Measurements from ENCODE around the gene HDAC4. TPM values are rescaled to one million over a fixed set of nuclear protein-coding genes. Genes with fewer than 3 reads are reported as not detected.

The HDAC4 gene
- total RNA-seq, 1 donor from 2014 or later = 20.4 TPM

DNA sequence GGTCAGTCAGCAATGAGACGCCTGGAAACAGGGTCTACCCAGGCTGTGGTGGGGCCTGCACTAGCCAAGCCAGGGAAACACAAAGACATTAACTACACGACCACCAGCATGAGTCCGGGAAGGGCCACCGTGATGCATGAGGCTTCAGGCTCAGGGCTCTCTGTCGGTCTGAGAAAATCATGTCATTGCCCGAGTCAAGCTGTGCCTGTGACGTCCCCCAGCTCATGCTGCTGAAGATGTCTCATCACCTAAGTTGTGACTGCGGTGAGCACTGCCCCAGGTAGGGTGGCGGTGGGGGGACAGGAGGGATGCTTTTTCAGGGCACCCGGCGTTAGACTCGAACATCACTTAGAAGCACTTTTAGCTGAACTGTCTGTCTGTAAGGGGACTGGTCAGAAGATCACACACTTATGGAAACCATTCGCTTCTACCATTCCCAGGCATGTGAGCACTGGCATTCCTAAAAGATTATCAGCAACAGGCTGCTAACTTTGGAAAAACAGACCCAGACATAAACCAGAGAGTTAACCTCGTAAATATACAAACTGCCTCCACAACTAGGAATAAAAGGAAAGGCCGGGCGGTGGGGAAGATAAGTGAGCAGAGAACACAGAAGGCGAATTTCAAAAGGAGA is 234.5 kb downstream of the HDAC4 start:
- no peak for FAIRE-seq
- DNase-seq (ENCODE audit: low spot score in 2 of 2) = no peak

DNA sequence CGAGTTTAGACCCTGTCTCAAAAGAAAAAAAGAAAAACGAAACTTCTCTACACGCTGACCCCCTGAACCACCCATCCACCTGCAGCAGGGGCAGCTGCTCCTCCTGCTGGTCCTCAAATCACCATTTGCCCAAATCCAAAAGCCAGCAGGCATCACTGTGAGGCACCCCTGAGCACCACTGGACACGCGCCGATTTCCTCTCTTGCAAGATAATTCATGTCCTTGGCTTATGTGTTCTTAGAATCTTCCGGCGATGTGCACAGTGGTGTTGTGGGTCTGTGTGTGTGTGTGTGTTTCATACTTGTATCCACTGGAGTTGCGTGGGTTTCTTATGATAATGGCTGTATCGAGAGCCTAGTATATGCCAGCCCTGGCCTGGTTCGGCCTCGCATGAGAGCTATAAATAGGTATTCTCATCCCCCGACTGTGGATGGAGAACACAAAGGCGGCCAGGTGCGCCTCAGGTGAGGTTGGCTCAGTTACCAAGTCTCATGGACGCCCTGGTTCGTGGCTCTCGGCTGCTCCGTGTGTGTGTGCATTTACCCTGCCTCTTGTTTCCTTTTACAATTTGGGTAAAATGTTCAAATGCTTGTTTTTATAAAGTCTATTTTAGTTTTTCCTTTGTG is 235.5 kb downstream of the HDAC4 start:
- DNase-seq (ENCODE audit: low spot score in 2 of 2) (no peak), FAIRE-seq (no peak)

DNA sequence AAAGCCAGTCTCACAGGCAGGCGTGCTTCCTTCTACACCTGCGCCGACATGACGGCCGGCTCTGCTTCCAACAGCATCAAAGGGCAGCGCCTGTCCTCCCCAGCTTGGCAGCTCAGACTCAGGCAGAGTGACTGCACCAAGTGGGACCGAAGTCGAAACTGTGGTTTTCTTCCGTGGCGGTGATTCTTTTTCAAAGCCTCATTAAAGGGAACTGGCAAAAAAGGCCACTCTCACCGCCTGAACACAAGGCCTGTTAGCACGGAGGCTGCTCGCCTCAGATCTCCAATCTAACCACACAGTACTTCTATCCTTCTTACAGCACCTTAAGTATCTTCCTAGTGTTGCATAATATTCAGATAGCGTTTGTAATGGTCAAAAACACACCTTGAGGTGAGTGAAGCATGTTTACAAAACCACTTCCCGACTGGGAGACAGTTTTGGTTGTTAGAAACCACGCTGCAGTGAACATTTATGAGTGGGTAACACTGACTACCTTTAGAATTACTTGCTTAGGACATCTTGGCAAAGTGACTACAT is 236.4 kb downstream of the HDAC4 start:
- FAIRE-seq = no peak
- DNase-seq (ENCODE audit: low spot score in 2 of 2) = no peak

DNA sequence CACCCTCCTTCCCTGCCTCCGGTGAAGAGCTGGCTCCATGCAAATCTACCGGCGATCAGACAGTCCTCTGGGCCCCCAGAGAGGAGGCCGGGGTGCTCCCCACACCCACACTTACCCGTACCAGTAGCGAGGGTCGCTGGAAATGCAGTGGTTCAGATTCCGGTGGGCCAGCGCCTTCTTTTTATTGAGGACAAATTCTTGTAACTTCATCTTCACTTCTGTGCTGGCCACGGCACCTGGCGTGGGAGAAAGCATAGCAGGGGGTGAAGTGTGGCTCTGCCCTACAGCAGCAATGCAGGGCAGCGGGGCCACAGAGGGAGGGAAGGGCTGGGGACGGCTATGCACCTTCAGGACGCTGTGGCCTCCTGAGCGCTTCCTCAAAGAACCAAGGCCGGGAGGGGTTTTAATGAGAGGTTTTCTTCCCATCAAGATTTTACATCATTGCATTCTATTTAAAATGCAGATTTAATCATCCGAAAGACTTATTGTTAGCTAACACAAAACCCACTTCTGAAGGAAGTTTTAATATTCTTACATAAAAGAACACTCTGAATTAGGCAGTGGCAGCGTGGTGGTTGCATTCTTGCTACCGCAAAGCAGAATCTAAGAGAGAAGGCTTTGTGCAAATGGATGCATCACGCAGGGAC is 237.0 kb downstream of the HDAC4 start:
- DNase-seq (ENCODE audit: low spot score in 2 of 2) (no peak), FAIRE-seq (no peak)

DNA sequence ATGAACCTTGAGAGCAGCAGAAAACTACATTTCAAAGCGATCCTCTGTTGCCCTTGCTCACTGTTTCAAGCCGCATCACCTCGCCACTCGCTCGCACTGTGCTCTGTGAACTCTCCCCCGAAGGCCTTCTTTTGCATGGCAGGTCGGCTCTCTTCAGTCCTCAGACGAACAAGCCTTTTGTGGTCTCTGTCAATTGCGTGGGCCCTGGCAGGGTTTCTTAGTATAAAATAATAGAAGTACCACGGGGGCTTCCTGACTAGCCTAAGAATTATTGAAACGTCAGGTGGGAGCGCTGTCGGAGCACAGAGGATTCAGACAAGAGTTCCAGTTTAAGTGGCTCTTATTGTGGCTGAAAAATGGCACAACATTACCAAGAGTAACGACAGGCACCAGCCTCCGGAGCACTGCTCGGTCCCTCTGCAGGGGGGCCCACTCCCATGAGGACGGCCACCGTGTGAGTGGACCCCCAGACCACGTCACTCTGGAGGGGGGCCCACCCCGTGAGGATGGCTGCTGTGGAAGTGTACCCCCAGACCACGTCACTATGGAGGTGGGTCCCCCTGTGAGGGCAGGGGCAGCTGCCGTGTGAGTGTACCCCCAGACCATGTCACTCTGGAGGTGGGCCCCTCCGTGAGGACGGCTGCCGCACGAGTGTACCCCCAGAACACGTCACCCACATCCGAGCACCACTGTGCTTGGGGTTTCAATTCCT is 237.7 kb downstream of the HDAC4 start:
- DNase-seq (ENCODE audit: low spot score in 2 of 2) = no peak
- FAIRE-seq = no peak

DNA sequence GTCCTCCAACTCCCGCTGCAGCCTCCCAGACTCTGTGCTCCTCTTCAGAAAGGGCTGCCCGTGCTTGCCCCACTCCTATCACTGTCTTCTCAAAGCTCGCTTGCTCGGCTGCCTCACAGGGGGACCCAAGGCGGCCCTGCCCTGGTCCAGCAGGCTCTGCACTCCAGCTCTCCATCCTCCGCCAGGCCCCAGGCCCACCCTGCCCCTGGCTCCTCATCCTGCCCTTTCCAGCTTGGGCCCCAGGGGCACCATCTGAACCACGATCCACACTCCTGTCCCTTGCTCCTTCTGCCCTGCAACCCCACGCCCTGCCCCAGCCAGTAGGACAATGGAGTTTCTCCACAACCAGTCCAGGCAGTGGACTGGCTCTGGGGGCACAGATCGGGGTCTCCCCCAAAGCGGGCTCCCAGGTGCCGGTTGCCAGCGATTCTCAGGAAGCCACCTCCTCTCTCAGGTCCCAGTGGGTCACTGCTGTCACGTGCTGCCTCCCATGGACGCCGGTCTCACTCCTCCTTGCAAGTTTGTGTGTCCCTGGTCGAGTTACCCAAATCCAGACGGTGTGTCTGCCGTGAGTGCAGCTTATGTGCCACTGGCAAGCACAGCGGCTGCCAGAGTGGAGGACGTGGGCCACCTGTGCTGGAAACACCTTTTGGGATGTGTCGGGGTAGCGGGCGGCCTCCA is 238.5 kb downstream of the HDAC4 start:
- no peak for FAIRE-seq
- no peak for DNase-seq (ENCODE audit: low spot score in 2 of 2)

DNA sequence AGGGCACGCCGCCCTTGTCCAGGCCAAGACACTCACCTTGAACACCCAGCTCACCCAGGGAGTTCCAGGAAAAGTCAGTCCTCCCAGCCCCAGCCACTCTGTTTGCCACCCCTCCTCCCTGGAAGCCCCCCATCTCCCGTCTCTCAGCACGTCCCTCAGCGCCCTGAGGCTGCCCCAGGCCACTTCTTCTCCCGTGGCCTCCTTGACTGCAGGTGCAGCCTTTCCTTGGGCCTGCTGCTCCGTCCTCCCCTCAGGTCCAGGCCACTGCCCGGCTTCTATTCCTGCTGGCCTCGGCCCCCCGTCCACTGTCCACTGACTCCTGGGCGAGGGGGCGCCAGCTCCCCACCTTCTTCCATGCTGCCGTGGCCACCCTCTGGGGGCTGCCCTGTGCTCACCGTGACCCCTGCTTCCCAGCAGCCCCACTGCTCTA is 239.1 kb downstream of the HDAC4 start:
- no peak for DNase-seq (ENCODE audit: low spot score in 2 of 2)
- no peak for FAIRE-seq

DNA sequence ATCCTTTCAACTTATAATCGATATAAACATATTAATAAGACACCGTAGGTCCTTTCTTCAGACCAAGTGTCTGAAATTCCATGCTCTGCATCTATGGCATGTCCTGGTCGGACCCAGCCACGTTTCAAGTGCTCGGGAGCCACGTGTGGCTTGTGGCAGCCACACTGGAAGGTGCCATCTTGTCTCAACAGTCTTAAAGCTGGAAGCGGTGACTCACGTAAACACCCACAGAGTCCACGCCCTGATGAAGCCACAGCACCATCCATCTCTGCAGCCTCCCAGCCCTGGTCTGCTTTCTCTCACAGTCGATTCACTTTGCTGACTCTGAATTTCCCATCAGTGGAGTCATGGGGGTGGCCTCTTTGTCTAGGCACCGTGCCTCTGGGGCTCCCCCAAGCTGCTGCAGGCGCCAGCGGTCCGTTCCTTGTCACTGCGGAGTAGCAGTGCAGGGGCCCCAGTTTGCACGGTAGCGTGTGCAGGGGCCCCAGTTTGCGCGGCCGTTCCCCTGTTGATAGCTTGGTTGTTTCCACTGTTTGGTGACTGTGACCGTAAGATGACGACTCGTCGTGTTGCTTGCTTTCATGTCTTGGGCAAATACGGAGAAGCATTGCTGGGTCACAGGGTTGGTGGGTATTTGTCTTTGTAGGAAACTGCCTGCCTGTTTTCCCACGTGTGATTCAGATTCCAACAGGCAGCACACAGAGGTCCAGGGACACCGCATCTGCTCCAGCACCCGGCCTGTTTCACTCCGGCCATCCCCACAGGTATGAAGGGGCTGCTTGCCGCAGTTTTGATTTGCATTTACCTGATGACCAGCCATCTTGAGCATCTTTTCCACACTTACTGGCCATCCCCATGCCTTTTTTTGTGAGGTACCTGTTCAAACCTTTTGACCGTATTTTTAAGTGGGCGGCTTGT is 240.3 kb downstream of the HDAC4 start:
- FAIRE-seq = no peak
- DNase-seq (ENCODE audit: low spot score in 2 of 2) = no peak

DNA sequence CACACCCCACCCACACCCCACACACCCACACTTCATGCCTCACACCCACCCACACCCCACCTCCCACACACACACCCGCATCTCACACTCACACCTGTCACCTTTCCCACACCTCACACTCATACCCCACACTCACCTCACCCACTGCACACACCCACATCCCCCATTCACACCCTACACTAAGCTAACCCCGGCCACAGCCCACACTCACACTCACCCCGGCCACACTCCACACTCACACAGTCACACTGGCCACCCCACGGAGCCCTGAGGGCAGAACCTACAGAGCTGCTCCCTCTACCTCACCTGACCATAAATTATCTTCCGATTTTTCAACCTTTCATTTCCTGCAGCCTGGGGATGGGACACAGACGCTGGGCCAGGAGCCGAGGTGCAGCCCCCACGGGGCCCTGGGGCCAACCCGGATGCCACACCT is 241.3 kb downstream of the HDAC4 start:
- FAIRE-seq (no peak), DNase-seq (ENCODE audit: low spot score in 2 of 2) (no peak)

DNA sequence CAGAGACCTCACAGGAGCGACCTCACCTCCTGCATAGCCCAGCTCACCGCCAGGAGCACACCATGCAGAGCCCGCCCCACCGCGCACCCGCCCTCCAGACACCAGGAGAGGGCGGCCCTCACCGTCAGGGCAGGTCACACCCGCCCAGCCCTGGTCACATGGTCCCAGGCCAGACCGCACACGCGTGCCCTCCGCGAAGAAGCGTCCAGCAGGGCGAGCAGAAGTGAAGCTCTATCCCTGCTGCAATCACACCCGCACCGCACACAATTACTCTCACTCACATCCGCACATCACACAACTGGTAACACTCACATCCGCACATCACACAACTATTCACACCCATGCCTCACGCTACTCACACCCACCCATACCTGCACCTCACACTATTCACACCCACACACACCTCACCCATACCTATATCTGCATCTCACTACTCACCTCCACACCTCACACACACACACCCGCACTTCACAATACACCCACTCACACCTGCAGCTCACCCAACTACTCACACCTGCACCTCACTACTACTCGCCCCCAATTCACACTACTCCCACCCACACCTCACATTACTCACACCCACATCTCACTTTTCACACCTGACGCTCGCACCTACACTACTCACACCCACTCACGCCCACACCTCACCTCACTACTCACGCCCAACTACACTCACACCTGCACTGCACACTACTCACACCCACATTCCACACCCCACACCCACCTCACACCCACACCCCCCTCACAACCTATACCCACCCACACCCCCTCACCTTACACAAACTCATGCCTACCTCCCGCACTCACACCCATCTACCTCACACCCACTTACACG is 242.0 kb downstream of the HDAC4 start:
- FAIRE-seq (no peak), DNase-seq (ENCODE audit: low spot score in 2 of 2) (no peak)

DNA sequence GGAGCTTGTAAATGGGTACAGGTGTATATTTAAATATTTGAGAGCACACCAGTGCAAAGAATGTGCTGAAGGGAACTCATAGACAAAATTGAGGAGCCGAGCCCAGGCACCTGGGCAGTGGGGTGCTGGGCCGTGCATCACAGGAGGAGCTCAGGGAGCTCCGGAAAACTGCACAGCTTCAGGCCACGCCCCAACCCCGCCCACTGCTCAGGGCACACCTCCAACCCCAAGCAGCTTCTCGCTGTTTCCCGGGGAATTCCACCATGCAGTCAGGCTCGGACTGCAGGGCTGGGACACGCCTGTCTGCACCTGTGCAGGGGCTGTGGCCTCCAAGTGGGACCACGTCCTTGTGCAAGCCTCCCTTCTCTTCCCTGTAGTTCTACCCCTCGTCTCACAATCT is 243.0 kb downstream of the HDAC4 start:
- FAIRE-seq (no peak), DNase-seq (ENCODE audit: low spot score in 2 of 2) (no peak)

DNA sequence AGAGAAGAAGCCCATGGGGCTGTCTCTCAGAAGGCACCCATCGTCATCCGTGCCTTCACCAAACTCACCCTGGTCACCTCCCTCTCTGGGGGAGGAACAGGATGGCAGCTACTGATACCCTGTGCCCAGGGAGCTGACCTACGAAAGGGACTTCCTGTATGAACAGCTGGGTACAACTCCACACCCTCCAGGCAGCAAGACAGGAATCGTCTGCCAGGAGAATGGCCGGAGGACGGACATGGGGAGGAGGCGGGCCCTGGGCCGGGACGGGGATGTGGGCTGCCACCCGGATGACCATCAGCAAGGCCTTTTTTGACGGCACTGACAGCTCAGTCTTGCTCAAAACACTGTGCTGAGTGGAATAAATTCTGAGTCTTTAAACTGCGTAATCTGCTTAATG is 243.6 kb downstream of the HDAC4 start:
- DNase-seq (ENCODE audit: low spot score in 2 of 2) = no peak
- FAIRE-seq = no peak

DNA sequence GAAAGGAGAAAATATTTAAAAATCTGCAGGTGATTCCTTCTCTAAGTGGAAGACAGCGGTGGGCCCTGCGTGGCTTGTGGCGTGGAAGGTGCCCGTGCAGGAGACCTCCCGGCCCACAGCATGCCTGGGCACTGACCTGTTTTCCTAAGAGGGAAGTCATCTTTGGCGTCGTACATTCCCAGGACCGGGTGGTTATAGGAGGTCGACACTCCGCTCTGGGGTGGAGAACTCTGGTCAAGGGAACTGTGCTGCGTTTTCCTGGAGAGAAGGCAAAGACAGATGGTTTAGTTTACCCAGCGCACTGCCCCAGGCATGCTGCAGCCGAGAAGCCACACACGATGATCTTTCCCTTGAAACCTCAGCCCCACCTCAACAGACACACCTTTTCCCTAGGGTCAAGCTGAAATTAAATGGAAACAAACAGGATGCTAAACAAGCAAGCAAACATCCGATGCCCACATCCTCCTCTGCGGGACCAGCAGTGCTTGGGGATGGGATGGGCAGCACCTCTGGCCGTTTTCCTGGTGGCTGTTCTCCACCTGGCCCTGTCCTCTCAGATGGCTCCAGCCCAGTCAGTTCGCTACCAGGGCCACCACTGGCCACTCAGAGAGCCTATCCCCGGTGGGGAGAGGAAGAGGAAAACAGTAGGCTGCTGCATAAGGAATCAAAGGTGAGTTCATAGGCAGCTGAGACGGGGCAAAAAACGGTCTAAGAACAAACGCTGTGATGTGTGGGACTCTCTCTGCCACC is 244.1 kb downstream of the HDAC4 start:
- DNase-seq (ENCODE audit: low spot score in 2 of 2) (no peak), FAIRE-seq (no peak)

DNA sequence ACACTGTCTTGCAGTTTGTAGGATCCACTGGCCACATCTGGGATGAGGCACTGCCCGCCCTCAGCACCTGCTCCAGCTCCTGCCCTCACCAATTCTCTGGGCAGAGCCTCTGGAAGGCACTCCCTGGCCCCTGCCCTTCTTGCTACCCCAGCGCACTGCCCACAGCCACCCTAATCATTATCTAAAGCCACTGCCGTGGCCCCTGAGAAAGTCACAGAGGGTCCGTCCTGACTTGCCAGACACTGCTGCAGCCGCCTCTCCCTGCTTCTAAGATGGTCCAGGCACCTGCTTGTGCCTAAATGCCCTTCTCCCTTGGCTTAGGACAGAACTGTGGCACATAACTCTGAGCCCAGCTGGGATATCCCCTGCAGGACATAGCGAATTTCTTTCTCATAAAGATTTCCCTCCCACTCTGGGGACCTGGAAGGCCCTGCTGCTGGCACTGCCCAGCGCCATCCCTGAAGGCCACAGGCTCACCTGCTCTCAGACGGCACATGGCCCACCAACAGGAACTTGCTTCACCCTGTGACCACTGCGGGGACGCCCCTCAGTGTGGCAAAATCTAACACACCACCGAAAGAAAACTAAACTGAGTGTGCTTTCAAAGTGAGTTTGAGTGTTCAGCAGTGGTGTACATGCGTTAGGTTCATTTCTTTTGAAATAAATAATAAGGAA is 244.9 kb downstream of the HDAC4 start:
- DNase-seq (ENCODE audit: low spot score in 2 of 2) (no peak), FAIRE-seq (no peak)

DNA sequence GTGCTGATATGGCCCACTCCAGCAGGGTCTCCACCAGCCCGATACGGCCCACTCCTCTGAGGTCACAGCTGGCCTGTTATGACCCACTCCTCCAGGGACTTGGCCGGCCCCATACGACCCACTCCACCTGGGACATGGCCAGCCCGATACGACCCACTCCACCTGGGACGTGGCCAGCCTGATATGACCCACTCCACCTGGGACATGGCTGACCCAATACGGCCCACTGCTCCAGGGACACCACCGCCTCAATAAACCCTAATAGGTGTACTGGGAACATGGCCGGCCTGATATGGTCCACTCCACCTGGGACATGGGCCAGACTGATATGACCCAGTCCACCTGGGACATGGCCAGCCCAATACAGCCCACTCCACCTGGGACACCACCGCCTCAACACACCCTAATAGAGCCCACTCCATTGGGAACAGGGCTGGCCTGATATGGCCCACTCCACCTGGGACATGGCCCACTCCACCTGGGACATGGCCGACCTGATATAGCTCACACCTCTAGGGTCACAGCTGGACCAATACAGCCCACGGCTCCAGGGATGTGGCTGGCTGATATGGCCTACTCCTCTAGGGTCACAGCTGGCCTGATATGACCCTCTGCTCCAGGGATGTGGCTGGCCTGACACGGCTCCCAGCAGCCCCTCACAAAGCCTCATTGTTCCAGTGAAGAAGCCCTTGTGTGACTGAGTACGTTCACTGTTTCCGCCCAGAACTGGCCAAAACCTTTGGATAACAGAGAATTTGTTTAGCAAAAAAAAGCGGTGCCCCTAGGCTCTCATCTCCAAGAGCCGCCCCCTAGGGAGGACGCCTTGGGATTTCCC is 245.6 kb downstream of the HDAC4 start:
- FAIRE-seq (peak; percentile 78), DNase-seq (ENCODE audit: low spot score in 2 of 2) (peak; percentile 64 to 85)

DNA sequence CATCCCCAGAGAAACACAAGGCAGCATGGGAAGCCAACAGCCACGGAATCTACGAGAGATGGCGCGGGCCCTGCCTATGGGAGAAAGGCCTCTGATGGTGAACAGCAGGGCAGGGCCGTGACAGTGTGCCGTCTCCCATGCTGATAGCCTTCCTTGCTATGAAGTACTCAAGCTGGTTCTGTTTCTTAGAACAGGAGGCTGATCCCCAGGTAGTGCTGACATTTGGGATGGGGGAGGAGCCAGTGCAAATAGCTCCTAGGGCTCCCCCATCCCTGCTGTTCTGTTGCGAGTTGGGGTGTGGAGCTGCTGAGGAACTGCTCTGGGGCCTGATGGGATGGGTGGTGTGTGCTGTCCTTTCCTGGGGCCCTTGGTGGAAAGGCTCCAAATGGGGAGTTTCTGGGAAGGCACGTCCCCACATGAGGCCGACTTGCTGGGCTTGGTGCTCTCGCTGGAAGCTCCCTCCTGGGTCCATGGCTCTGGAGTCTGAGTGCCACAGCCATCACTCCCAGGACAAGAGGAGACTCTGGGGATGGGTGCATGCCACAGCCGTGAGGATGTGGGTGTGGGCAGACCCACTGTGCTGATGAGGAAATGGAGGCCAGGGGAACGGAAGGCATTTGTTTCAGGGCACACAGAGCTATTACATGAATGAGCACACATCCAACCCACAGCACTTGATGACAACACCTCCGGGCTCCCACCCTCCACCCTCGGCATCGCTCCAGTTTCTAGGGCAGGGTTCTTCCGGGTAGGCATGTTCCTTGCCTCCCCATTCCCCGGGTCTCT is 246.8 kb downstream of the HDAC4 start:
- FAIRE-seq (no peak), DNase-seq (ENCODE audit: low spot score in 2 of 2) (no peak)
